DMS53 (cell line): Measurements from ENCODE around the gene FBXW9.
"Not testable (repeated sequence)": the region's sequence is repeated elsewhere in the genome, so short reads cannot be mapped to it uniquely, and the experiment has no call there.

ENCODE experiments used
- DNase-seq: peaks from one replicate; lab custom pipeline; 2025; lab: John Stamatoyannopoulos, UW

Gene FBXW9

DNA sequence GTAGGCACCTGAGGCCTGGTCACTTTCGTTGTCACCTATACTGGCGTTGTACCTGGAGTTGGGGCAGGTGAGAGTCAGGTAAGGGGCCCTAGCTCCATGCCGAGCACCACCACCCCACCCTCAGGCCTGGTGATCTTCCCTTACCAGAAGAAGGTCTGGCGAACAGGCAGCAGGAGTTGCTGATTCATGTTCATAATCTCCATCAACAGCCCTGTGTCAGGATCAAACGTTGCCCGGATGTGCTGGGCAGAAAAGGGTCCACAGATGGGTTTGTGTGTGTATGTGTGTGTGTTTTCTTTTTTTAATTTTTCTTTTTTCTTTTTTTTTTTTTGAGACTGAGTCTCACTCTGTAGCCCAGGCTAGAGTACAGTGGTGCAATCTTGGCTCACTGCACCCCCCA is 44.2 kb downstream of the FBXW9 start:
- no peak for DNase-seq

DNA sequence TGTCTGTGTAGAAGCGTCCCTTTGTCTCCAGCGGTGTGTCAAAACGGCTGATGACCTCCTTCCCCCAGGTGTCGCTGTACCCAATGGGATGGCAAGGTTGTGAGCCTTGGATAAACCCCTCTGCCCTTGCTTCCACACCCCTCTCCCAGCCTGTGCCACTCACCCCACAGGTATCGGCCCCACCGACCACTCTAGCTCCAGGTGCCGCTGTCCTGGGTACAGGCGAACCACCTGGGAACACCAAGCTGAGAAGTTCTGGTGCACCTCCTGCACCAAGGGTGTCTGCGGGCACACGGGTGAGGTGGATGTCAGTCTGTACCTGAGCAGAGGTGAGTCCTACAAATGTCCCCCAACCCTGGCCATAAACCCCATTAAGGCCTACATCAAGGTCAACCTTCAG is 46.5 kb downstream of the FBXW9 start:
- DNase-seq, result no peak

DNA sequence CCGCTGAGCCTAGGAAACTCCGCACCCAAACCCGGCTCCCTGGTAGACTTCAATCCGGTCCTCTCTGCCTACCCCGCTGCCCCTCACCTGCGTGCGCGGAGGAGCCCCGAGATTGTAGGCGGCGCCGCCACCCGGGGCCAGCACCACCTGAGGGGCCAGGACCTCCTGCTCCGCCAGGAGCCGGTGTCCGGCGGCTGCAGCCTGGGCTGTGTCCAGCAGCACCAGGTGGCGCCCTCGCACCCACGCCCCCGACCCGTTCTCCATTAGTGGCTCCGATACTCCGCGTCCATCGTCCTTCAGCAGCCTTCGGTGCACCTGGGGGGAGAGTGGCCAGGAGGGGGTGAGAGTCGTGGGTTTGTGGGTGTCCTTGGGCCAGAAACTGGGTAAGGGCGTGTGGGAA is 48.3 kb downstream of the FBXW9 start:
- DNase-seq, result peak; percentile 79

DNA sequence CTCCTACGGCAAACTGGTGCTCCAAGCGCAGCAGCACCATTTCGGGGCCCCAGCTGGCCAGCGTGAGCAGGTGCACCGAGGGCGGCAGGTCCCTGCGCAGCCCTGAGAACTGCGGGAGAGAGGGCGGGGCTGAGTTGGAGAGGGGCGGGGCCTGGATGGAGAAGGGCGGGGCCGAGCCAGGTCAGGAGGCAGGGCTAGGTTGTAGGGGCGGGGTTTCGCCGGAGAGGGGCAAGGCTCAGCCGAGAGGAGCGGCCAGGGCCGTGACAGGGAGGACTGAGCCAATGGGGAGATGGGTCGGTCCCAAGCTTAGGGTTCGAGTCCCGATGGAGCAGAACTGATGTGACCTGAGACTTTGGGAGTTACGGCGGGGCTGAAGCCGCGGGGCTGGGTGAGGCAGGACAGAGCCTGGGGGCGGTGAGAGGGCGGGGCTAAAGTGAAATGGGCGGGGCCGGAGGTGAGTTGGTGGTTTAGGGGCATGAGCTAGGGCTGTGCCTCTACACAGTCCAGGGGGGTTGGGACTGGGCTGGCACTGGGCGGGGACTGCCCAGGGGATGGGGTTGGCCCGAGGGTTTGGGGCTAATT is 48.9 kb downstream of the FBXW9 start:
- peak; percentile 92 for DNase-seq

DNA sequence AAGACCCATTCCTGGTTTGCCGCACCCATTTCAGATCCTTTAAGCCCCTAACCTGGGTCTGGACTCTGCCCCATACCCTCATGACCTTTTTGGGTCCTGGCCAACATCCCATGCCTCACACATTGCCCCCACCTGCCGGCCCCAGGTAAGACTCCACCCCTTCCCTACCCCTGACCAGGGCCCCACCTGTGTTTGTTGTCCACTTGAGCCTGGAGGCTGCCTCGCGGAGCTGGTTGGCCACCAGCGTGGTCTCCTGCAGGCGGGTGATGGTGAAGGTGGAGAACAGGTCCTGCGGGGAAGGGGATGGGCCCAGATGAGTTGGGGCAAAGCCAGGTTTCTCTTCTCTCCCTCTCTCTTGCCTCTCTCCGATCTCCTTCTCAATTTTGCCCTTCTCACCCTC is 49.4 kb downstream of the FBXW9 start:
- DNase-seq, result peak; percentile 81

DNA sequence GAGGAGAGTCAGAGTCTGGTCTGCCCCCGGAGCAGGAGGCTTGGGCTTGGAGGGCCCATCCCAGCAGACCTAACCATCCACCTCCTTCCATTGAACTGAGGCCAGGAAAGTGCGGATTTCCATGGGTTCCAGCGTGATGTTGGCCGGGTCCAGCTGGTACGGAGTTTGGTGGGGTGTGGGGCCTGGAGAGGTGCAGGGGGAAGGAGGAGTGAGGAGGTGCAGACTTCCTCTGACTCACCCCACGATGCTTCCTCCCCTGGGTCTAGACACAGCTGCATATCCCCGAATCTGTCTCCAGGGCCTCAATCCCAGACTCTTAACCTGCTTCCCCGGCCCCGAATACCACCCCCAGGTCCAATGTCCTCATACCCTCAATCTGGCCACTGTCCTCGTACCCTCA is 49.9 kb downstream of the FBXW9 start:
- DNase-seq, result no peak

DNA sequence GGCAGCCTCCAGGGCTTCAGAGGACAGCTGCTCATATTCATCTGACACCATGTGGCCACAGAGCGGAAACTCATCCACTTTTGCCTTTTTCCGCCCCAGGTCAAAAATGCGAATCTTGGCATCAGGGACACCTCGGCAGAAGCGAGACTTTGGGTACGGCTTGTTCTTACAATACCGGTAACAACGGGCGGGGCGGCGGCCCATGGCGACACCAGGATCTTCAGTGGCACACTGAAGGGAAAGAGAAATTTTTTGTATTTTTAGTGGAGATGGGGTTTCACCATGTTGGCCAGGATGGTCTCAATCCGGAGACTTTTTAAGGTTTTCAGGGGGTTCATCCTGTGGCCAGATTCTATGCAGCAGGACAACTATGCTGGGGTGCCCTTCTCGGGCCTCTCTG is 52.7 kb downstream of the FBXW9 start:
- DNase-seq, result not testable (repeated sequence)

DNA sequence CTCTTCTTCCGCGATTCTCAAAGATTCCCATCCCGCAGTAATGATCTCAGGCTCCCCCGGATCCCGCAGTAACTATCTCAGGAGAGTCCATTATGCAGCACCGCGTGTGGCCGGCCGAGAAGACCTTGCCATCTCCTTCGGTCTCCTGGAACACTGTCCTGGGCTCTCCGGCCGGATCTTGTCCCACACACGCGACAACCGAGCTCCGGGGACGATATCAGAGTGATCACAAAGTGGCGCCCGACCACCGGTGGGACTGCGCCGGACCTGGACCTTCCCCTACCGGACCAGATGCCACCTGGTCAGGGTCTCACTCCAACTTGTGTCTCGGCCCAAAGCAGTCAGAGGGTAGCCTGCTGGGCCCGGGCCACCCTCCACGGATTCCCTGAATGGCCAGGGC is 53.9 kb downstream of the FBXW9 start:
- DNase-seq, result no peak

DNA sequence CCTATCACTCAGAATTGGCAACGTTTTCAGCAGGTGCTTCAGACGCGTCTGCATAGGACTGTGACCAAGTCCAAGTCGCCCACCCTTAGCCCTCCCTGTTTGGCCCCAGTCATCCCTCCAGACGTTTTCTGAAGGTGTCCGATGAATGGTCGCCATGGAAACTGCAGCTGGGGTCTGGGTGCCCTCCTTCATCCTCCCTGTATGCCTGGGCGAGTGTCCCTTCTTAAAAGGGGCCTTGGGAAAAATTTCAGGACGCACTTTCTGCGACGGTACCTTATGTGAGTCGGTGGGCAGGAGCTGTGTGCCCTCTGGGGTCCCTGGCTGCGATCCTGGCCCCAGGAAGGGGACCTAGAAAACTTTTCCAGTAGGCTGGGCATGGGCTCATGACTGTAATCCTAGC is 55.0 kb downstream of the FBXW9 start:
- DNase-seq, result no peak

DNA sequence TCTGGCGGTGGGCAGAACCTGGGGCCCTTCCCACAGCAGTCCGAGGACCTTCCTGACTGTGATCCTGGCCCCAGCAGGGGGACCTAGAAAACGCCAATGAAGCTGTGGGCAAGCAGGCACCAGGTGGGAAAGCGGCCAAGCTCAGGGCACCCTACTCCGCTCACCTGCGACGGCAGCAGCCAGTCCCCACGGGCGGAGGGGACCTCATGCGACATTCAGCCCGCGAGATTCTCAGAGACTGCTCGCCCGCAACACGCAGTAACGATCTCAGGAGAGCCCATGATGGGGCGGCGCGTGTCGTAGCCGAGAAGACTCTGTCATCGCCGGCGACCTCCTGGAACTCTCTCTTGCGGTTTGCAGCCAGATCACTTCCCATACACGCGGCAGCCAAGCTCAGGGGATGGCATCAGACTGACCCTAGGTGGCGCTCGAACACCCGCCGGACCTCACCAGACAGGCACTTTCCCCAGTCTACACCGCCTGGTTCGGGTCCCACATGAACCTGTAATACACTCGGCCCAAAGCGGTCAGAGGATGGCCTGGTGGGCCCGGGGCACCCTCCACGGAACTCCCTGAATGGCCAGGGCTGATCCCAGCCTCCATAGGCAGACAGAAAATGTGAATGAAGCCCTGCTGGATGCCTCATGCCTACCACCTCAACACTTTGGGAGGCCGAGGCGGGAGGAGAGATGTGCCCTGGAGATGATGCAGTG is 56.4 kb downstream of the FBXW9 start:
- peak; percentile 84 for DNase-seq
